HUES64 (cell line): ENCODE measurements around the gene JDP2.

ENCODE experiments used
- H3K27ac ChIP-seq: 2 replicates; pipeline ENCODE4 v1.7.0; 2013; ENCODE audit warnings: low read depth, low read length, inconsistent platforms
- H3K27me3 ChIP-seq: 2 replicates; pipeline ENCODE4 v1.6.1; 2013; ENCODE audit warnings: mild to moderate bottlenecking, low read length; ENCODE audit not compliant: insufficient read depth
- H3K36me3 ChIP-seq: 2 replicates; pipeline ENCODE4 v1.6.1; 2013; ENCODE audit warnings: mild to moderate bottlenecking, low read length; ENCODE audit not compliant: insufficient read depth
- H3K4me1 ChIP-seq: 2 replicates; pipeline ENCODE4 v1.6.1; 2013; ENCODE audit warnings: mild to moderate bottlenecking, low read length, moderate library complexity; ENCODE audit not compliant: insufficient read depth
- H3K4me3 ChIP-seq: 2 replicates; pipeline ENCODE4 v1.5.1; 2013; ENCODE audit warnings: mild to moderate bottlenecking, low read length, moderate library complexity
- H3K9ac ChIP-seq: 2 replicates; pipeline ENCODE4 v1.6.1; 2013; ENCODE audit warnings: mild to moderate bottlenecking, low read depth, low read length
- H3K9me3 ChIP-seq: 2 replicates; pipeline ENCODE4 v1.6.1; 2013; ENCODE audit warnings: low read depth, low read length; ENCODE audit not compliant: insufficient read depth
- WGBS: fragments of 150-250, 120-280 bp; methylation state at CpG from one replicate; pipeline ENCODE4 v1.1.7; 2013; ENCODE audit warnings: missing lambda C conversion rate; 5-methylcytosine and 5-hydroxymethylcytosine counted together

The JDP2 gene

DNA sequence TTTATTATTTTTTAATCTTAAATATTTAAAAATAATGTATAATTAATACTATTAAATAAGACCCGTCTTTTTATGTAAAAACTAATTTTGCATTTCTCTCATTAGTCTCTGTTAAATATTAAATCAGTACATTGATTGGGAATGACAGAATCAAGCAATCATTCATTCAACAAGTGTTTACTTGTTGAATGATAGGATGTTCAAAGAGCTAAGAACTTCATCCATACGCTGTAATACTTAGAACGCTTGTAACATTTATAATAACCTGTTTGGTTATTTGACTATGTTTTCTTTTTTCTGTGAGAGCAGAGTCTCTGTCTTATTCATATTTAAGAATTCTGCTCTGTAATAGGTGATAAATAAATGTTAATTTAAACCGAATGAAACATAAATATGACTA lies 91.6 kb downstream of the JDP2 start:
- WGBS = no CpG with 5 or more reads among the region's 4 CpGs
- H3K4me3 ChIP-seq = no peak overlapping the region
- H3K4me1 ChIP-seq = peaks cover 17% of the 10 kb centered on the region; the same call in 1 of the 2 replicates
- H3K9ac ChIP-seq = no peak overlapping the region
- H3K36me3 ChIP-seq = no peaks in the 10 kb centered on the region
- no peaks in the 10 kb centered on the region; the same call in 1 of the 2 replicates for H3K27me3 ChIP-seq
- H3K9me3 ChIP-seq = no peaks in the 10 kb centered on the region
- no peak overlapping the region for H3K27ac ChIP-seq

DNA sequence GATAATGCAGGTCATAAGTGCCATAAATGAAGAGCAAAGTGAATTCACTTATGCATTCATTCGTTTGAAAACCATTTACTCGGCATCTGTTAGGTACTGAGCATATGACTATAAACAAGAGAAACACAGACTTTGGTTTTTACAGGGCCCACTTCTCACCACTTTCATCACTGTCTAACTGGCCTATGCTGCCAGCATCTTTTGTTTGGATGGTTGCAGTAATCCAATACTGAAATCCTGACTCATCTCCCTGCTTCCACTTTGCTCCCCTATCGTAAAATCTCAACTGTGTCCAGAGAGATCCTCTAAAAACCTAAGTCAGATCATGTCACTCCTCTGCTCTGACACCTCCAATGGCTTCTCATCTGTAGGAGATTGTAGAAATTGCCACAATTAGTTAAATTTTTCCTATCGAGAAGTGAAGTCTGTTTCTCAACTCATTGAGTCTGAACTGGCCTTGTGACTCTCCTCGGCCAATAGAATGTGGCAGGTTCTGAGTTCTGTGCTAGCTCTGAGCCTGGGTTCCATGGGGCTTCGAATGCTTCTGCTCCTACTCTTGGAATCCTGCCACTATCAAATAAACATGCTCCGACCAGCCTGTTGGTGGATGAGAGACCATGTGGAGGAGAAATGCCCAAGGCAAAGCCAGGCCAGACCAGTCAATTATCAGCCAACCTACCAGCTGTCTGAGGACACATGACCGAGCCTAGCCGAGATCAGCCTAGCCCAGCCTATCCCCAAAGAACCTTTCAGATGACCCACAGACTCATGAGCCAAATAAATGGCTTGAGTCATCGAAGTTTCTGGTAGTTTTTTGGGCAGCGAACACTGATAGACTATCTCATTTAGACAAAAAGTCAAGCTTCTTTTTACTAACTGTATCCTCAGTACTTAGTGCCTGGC lies 92.3 kb downstream of the JDP2 start:
- no peak overlapping the region for H3K4me3 ChIP-seq
- H3K27me3 ChIP-seq = no peaks in the 10 kb centered on the region; the same call in 1 of the 2 replicates
- no peak overlapping the region for H3K9ac ChIP-seq
- peaks cover 11% of the 10 kb centered on the region; the same call in 1 of the 2 replicates for H3K4me1 ChIP-seq
- H3K36me3 ChIP-seq = no peaks in the 10 kb centered on the region
- H3K27ac ChIP-seq = no peak overlapping the region
- no peaks in the 10 kb centered on the region for H3K9me3 ChIP-seq
- 94% methylated on average over 11 of the region's 11 CpGs for WGBS

DNA sequence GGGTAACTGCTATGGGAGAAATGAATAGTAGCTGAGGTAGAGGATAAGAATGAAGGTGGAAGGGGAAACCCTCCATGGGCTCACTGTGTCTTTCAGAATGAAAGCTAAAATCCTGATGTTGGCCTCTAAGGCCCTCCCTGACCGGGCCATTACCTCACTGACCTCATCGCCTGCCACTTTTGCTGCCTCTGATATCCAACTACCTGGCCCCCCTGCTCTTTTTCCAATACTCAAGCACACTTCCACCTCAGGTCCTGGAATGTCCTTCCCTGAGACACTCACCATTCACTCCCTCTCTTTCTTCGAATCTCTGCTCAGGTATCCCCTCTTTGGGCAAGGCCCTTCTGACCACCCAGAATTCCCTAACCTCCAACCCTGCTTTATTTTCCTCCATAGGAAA lies 93.0 kb downstream of the JDP2 start:
- Histone ChIP-seq H3K27me3 (no peaks in the 10 kb centered on the region; the same call in 1 of the 2 replicates), H3K36me3 (no peaks in the 10 kb centered on the region), H3K9me3 (no peaks in the 10 kb centered on the region), H3K9ac (no peak overlapping the region), H3K4me1 (peaks cover 3% of the 10 kb centered on the region; the same call in 1 of the 2 replicates), H3K4me3 (no peak overlapping the region), H3K27ac (no peak overlapping the region)
- 92% methylated on average over 3 of the region's 3 CpGs for WGBS

DNA sequence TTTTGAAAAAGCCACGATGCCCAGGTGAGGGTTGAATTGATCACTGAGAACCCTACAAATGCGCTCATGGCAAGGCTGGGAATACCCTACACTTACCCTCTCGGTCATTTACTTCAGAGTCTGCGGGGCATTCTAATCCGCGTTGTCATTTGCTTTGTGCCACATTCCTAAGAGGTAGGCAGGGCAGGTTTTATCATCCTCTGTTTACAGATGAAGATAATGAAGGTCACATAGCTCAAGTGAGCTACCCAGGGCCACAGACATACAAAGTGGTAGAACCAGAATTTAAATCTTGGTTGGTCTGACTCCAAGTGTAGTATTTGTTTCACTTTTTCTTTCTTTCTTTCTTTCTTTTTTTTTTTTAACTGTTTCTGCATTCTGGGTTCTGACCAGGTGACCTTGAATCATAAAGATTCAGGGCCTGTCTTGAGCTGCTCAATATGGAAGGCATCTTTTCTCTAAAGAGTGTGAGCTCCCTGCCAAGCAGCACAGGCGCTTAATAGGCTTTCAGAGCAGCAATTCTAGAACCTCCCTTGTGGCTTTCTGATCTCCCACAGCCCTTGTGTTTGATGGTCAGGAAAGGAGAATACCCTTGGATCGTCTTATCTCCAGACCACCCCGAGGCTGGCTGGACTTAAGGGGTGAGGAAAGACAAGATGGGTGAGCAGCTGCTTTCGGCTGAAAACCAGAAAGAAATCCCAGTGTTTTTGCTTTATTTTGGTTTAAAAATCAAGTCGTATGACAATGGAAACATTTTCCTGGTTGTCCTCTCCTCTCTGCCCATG lies 93.8 kb downstream of the JDP2 start:
- Histone ChIP-seq H3K27ac (no peak overlapping the region), H3K9me3 (no peaks in the 10 kb centered on the region), H3K36me3 (no peaks in the 10 kb centered on the region), H3K4me3 (no peak overlapping the region), H3K9ac (no peak overlapping the region), H3K27me3 (no peaks in the 10 kb centered on the region; the same call in 1 of the 2 replicates), H3K4me1 (no peaks in the 10 kb centered on the region)
- WGBS = 88% methylated on average over 11 of the region's 11 CpGs

DNA sequence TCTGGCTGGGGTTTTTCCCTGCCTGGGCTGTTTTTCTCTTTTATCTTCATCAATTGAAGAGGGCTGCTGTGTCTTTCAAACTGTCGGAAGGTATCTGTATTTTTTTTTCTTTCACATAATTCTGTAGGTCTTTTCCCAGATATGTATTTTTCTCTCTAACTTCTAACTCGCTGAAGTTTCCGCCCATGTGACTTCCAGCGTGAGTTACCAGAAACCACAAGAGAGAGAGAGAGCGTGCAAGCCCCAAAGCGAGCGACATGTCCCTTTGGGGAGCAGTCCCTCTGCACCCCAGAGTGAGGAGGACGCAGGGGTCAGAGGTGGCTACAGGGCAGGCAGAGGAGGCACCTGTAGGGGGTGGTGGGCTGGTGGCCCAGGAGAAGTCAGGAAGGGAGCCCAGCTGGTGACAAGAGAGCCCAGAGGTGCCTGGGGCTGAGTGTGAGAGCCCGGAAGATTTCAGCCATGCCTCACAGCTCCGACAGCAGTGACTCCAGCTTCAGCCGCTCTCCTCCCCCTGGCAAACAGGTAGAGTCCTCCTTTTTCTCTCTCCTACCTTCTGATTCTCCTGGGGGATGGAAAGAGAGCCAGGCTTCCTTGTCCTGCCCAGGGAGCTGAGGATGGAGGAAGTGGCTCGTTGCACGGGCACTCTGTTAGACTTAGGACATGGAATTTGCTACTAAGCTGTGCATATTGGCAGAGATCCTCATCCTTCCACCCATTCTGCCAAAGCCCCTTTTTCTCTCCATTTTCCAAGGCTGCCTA lies 94.6 kb downstream of the JDP2 start, which contains the start of gene BATF:
BATF (plus strand) TSS at position 246 of the 759 bp plus-strand sequence; CDS start at position 460, 214 bp downstream.
- H3K27ac ChIP-seq = no peak within 1 kb of the TSS
- H3K4me3 ChIP-seq = no peak within 1 kb of the TSS
- WGBS = 92% methylated on average over 13 of the region's 13 CpGs
- H3K36me3 ChIP-seq = no peaks in the 10 kb centered on the region
- H3K9me3 ChIP-seq = no peaks in the 10 kb centered on the region
- no peaks in the 10 kb centered on the region for H3K4me1 ChIP-seq
- no peaks in the 10 kb centered on the region; the same call in 1 of the 2 replicates for H3K27me3 ChIP-seq
- H3K9ac ChIP-seq = no peak within 1 kb of the TSS

DNA sequence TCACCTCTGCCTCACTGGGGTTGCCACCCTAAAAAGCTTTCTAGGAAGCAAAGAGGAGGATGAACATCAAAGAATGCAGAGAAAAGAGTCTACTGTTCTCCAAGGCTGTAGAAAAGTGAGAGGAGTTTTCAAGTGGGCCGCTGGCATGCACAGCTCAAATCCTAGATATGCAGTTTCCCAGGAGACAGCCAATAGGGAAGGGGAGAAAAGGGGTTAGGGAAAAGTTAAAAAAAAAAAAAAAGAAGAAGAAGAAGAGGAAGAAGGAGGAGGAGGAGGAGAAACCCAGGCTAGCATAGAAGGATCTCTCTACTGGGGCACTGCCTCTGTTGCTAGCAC lies 95.1 kb downstream of the JDP2 start:
- WGBS = 86% methylated on average over 1 of the region's 1 CpG
- no peaks in the 10 kb centered on the region for H3K4me1 ChIP-seq
- no peaks in the 10 kb centered on the region for H3K9me3 ChIP-seq
- no peaks in the 10 kb centered on the region; the same call in 1 of the 2 replicates for H3K27me3 ChIP-seq
- H3K27ac ChIP-seq = no peak overlapping the region
- no peaks in the 10 kb centered on the region for H3K36me3 ChIP-seq
- H3K9ac ChIP-seq = no peak overlapping the region
- no peak overlapping the region for H3K4me3 ChIP-seq
